ENCODE results near the gene FDCSP.
"Not testable (repeated sequence)": the region's sequence is repeated elsewhere in the genome, so short reads cannot be mapped to it uniquely, and the experiment has no call there.

DNA sequence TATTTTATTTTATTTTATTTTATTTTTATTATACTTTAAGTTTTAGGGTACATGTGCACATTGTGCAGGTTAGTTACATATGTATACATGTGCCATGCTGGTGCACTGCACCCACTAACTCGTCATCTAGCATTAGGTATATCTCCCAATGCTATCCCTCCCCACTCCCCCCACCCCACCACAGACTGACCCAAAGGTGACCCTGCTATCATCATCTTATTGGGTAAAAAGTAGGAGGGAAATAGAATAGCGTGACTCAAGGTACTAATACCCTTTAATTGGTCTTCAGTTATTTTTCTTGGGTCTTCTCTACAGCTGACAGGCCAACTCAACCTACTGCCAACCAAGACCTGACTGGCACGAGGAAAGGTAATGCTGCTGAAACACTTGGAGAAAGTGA lies 16.4 kb downstream of the FDCSP start, which contains the start of gene CSN3:
- TF ChIP-seq, protein P1, sequence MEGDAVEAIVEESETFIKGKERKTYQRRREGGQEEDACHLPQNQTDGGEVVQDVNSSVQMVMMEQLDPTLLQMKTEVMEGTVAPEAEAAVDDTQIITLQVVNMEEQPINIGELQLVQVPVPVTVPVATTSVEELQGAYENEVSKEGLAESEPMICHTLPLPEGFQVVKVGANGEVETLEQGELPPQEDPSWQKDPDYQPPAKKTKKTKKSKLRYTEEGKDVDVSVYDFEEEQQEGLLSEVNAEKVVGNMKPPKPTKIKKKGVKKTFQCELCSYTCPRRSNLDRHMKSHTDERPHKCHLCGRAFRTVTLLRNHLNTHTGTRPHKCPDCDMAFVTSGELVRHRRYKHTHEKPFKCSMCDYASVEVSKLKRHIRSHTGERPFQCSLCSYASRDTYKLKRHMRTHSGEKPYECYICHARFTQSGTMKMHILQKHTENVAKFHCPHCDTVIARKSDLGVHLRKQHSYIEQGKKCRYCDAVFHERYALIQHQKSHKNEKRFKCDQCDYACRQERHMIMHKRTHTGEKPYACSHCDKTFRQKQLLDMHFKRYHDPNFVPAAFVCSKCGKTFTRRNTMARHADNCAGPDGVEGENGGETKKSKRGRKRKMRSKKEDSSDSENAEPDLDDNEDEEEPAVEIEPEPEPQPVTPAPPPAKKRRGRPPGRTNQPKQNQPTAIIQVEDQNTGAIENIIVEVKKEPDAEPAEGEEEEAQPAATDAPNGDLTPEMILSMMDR (IDR thresholded peaks at IDR 0.05): not testable (repeated sequence)
- not testable (repeated sequence) for TF ChIP-seq POLR2AphosphoS5 (IDR thresholded peaks at IDR 0.05); POLR2A (IDR thresholded peaks at IDR 0.05; ENCODE audit: low read depth); EP300 (IDR thresholded peaks at IDR 0.05)
